Measurements from ENCODE around the gene PLEKHD1.

The PLEKHD1 gene

GRCh38 chr14:69519204-69520100 lies 34.9 kb downstream of the PLEKHD1 start:
- no peak for DNase-seq

DNA sequence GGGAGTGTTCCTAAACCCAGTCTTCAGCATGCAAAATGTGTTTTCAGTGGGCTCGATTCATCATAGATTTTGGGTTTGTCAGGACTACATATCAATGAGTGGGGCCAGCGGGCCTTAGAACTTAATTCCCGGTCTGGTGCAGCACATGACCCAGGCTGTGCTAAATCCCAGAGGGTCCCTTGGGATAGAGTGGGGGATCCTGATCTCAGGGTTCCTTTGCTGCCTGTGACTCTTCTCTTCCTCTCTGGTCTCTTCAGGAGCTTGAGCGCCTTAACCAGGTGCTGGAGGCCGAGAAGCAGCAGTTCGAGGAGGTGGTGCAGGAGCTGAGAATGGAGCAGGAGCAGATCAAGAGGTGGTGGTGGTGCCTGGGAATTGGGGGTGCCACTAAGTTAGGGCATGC lies 37.5 kb downstream of the PLEKHD1 start:
- DNase-seq: no peak

GRCh38 chr14:69525896-69526295 lies 41.4 kb downstream of the PLEKHD1 start:
- DNase-seq: no peak

GRCh38 chr14:69527635-69528034 lies 43.1 kb downstream of the PLEKHD1 start:
- no peak for DNase-seq

DNA sequence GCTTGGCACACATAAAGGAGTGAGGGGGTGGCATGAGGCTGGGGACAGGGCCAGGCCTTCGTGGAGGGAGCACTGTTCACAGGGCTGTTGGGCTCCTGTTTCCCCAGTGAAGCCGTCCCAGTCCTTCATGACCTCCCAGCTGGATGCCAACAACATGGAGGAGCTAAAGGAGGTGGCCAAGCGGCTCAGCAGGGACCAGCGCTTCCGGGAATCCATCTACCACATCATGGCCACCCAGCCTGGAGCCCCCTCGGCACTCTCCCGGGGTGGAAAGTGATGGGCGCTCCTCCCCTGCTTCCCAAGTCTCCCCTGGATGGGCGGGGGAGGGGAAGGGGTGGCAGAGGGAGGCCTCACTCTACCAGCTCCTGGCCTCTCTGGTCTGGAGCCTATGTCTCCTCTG lies 43.6 kb downstream of the PLEKHD1 start:
- no peak for DNase-seq

DNA sequence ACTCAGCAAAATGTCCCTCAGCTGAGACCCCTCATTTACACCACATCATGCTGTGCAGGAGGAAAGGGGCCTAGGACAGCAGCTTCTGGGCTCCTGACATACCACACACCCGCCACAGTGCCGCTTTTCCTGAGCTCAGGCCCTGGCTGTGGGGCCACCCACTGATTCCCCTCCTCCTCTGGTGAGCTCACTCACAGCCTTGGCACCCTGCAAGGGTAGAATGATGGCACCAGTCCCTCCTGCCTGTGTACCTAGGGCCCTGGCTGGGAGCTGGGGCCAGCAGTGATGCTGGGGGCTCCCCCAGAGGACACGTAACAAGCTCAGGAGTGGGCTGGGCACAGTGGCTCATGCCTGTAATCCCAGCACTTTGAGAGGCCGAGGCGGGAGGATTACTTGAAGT lies 44.4 kb downstream of the PLEKHD1 start:
- DNase-seq: no peak

- DNase-seq: no peak
Measured at GRCh38 chr14:69529563-69529962, 45.0 kb downstream of the PLEKHD1 start.

- DNase-seq: no peak
Measured at GRCh38 chr14:69530095-69530494, 45.6 kb downstream of the PLEKHD1 start.

DNA sequence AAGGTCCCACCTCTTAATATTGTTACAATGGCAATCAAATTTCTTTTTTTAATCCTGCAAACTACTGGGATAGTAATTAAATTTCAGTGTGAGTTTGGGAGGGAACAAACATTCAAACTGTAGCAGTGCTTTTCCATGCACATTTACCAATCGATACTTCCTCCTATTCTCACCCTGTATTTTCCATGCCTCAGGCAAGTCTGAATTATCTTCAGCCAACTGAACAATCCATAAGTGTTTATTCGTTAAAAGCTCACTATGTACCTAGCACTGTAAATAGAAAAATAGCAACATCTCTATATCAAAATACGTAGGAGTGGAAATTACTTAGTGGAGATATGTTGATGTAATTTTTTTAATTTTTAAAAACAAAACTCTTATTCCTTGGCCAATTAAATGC lies 46.6 kb downstream of the PLEKHD1 start:
- DNase-seq: no peak

GRCh38 chr14:69532561-69533340 lies 48.2 kb downstream of the PLEKHD1 start:
- DNase-seq: no peak

GRCh38 chr14:69535230-69535848 lies 50.8 kb downstream of the PLEKHD1 start:
- DNase-seq: peak; percentile 5

DNA sequence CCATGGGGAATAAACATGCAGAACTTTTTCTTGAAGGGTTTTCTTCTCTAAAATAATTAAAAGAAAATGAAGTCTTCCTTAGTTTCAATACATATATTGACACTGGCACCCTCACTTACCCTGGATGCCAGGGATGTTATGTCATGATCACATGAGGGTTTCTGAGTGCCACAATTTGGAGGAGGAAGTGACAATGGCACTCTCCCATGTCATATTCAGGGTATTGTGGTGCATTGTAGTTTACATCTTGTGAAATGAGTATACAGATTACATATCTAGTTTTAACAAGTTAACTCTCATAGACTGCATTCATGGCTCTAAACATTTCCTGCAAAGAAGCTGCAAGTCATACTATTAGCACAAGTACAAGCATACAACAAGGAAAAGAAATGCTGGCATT lies 52.4 kb downstream of the PLEKHD1 start:
- no peak for DNase-seq

DNA sequence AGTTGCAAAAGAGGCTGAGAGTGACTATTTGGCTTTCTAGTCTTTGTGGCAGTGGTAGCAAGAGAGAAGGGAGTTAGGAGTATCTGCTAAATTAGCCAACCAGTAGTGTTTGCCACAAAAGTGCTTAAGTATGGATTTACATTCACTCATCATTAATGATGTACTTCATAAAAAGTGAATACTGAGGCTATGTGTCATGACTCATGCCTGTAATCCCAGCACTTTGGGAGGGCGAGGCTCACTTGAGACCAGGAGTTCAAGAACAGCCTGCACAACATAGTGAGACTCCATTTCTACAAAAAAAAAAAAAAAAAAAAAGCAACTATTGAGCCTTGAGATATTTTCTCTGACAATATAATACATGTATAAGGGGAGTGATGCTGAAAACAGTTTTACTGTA lies 53.4 kb downstream of the PLEKHD1 start:
- DNase-seq: no peak

GRCh38 chr14:69538766-69539165 lies 54.2 kb downstream of the PLEKHD1 start:
- DNase-seq: no peak

DNA sequence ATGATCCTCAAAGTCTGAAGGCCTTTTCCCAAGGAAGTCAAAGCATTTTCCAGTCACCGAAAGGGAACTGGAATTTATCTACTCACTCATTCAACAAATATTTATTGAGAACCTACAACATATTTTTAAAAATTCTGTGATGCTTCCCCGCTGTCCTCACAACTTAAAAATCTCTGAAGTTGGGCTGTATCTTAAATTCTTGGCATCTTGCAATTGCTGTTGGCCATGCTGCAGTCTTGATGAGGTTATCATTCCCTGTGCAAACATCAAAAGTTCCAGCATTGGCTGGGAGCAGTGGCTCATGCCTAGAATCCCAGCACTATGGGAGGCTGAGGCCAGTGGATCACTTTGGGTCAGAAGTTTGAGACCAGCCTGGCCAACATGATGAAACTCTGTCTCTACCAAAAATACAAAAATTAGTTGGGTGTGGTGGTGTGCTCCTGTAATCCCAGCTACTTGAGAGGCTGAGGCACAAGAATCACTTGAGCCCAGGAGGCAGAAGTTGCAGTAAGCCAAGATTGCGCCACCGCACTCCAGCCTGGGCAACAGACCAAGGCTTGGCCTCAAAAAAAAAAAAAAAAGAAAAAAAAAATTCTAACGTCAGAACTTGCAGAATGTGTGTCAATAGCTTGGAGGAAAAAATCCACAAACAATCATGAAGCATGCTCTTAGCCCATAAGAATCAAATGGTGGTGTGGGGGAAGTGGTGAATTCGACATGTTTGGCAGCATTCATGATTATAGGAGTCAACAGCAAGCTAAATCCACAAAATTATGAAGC lies 55.3 kb downstream of the PLEKHD1 start:
- no peak for DNase-seq

DNA sequence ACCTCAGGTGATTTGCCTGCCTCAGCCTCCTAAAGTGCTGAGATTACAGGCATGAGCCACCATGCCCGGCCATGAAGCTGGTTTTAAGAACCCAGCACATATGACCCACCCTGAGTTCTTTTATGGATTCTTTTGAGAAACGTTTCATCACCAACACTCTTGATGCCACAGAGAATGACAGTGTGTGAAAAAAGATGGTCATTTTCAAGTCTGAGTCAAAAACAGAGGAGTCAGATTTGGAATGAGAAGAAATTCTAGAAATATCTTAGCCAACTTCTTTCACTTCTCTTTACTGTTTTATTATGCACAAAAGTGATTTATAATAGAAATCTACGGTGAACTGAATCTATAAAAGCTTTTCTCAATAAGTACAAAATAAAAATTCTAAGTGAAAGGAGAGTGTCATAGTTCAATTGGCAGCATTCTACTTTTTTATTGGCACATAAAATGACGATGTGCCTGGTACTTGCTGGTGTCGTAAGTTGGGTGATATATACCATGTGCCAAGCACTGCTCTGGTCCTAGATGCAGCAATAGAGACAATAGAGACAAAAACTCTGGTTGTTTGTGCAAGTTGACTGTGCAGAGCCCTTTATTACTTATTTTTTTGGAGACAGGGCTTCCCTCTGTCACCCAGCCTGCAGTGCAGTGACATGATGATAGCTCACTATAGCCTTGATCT lies 56.3 kb downstream of the PLEKHD1 start:
- DNase-seq: no peak

- DNase-seq: no peak
Measured at GRCh38 chr14:69542311-69542710, 57.8 kb downstream of the PLEKHD1 start.

- no peak for DNase-seq
Measured at GRCh38 chr14:69543341-69544115, 59.0 kb downstream of the PLEKHD1 start.

- no peak for DNase-seq
Measured at GRCh38 chr14:69547701-69548348, 63.3 kb downstream of the PLEKHD1 start.

DNA sequence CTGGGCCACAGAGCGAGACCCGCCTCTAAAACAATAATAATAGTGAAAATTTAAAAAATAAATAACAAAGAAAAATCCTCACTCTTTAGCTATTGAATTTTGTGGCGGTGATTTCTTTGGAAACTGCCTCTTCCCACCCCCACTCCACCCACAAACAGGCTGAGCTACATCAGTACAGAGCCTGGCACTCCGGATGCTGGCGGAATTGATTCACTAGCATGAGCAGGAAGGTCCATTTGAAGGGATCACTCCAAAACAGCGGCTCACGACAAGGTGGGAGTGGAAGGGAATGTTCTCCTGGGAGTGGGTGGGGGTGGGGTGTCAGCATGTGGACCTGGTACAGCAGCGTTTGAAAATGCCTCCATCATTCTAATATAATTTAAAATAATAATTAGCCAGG lies 64.0 kb downstream of the PLEKHD1 start:
- no peak for DNase-seq

DNA sequence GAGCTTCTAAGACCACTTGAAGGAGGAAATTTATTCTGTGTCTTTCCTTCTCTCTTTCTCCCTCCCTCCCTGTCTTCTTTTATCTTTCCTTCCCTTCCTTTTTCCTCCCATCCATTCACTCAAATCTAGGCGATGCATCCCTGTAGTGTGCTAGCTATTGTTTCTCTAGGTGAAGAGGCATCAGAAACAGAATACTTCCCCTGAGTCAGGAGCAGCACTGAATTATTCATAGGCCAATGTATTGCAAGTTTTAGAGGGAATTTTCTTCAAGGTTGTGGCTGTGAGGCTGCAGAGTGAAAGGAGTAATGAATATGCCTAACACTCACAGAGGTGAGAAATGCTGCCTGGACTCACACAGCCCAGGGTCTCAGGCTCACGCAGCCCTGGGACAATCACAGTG lies 67.0 kb downstream of the PLEKHD1 start:
- DNase-seq: no peak
